ENCODE data around the gene ITGB3BP. TPM values are rescaled to one million over a fixed set of nuclear protein-coding genes. Genes with fewer than 3 reads are reported as not detected.
A peak's percentile ranks its signal among the peaks of the same experiment; 100 is the strongest.
"Not testable (repeated sequence)": the region's sequence is repeated elsewhere in the genome, so short reads cannot be mapped to it uniquely, and the experiment has no call there.

ITGB3BP gene
- total RNA-seq: 11.4 and 15.7 TPM in 2 replicates

DNA sequence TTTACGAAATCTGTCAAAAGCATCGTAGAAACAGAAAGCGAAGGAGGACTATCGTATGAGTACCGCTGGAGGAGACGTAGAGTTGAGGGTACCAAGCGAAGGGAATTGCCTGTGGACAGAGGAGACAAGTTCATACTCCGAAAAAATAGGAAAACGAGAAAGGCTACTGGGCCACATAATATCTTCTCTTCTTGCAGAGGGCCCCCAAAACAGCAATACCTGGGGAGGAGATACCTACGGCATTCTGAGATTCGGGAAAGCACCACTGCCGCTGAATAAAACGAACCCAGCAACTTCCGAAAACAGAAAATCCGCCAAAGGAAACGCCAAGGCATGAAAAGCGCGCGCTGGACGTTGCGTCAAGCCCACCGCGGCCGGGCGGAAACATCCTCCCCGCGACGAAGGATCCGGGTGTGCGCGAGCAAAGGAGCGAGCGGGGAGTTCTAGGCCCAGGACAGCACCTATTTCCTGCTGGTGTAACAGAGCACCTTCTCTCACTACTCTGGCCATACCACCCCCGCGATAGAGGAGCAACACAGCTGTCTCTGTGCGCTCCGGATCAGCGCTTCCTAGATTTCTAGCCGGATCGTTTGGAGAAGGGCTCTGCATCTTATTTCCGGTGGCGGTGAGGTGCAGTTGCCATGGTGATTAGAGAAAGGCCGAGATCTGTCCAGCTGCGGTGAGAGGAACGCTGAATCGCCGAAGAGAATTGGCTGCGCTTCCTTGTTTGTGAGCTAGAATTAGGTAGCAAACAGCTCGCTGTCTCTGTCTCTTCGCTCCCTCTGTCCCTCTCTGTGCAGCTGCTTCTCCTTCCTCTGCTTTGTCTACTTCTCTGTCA is at the start of gene ITGB3BP, which contains the start of gene EFCAB7:
Gene ITGB3BP, minus strand, starts transcription at position 335 of the 838 bp plus-strand sequence. Its CDS starts 92 bp downstream, at position 243.
Gene EFCAB7, plus strand, starts transcription at position 635 of the 838 bp plus-strand sequence. CDS start 2,048 bp downstream, outside the sequence.
- peak; percentile 90 to 91 for DNase-seq (ENCODE audit: low read depth in 2 of 2)

DNA sequence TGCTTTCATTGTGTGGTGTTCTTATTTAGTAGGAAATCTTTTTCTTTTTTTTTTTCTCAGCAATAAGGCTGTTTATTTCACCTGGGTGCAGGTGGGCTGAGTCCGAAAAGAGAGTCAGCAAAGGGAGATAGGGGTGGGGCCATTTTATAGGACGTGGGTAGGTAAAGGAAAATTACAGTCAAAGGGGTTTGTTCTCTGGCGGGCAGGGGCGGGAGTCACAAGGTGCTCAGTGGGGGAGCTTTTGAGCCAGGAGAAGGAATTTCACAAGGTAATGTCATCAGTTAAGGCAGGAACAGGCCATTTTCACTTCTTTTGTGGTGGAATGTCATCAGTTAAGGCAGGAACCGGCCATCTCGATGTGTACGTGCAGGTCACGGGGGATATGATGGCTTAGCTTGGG is 49.7 kb upstream of the ITGB3BP start:
- not testable (repeated sequence) for DNase-seq (ENCODE audit: low read depth in 2 of 2)

DNA sequence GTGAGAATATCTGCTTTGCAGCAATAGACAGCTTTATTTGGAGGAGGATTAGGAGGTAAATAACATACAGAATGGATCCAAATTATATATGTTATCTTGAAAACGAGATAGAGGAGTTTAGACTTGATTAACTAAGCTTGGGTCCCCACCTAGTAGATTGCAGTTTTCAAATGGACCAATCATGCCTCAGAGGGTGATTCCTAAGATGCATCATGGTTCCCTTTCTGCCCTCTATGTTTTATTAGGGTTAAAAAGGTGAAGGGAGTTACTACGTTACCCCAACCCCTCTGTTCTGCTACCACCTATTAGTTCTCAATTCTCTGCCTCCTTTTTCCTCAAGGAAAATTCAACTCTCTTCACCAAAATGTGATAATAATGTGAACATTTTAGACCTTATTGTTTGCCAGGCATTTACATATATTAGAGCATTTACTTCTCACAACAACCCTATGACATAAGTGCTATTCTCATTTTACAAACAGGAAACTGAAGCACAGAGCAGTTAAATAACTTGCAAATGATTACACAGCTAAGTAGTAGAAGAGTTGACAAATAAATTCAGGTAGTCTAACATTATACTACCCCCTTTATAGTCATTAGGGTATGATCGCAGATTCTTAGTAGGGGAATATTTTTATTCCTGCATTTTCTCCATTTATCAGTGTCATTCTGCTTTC is 46.8 kb upstream of the ITGB3BP start:
- no peak for DNase-seq (ENCODE audit: low read depth in 2 of 2)

- no peak for DNase-seq (ENCODE audit: low read depth in 2 of 2)
Observed at GRCh38 chr1:63569068-63569467, 46.0 kb upstream of the ITGB3BP start.

DNA sequence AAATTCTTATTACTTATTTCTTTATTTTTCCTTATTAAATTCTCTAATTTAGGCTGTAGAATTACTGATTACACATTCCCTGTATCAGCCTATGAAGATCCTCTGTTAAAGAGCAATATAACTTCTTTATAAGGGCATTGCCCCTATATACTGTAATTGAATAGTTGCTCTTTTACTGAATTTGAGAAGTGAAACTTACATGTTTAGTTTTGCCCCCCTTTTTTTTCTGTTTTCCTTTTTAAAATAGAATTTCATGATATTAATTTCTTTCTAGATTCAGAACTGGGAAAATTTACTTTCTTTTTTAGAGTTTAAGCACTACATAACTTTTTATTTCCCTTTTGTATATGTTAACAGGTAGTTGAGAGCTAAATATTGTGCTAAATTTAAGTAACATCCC is 40.7 kb upstream of the ITGB3BP start:
- DNase-seq (ENCODE audit: low read depth in 2 of 2): no peak

DNA sequence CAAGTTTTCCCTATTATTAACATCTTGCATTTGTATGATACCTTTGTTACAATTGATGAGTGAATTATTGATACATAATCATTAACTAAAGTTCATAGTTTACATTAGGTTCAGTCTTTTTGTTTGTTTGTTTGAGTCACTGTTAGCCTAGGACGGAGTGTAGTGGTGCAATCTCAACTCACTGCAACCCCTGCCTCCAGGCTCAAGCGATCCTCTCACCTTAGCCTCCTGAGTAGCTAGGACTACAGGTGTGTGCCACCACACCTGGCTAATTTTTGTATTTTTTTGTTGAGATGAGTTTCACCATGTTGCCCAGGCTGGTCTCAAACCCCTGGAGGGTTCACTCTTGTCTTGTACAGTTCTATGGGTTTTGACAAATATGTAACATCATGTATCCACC is 36.3 kb upstream of the ITGB3BP start:
- no peak for DNase-seq (ENCODE audit: low read depth in 2 of 2)

- peak; percentile 6 to 40 for DNase-seq (ENCODE audit: low read depth in 2 of 2)
Observed at GRCh38 chr1:63557365-63557987, 34.5 kb upstream of the ITGB3BP start.

- no peak for DNase-seq (ENCODE audit: low read depth in 2 of 2)
Observed at GRCh38 chr1:63555480-63555879, 32.5 kb upstream of the ITGB3BP start.

DNA sequence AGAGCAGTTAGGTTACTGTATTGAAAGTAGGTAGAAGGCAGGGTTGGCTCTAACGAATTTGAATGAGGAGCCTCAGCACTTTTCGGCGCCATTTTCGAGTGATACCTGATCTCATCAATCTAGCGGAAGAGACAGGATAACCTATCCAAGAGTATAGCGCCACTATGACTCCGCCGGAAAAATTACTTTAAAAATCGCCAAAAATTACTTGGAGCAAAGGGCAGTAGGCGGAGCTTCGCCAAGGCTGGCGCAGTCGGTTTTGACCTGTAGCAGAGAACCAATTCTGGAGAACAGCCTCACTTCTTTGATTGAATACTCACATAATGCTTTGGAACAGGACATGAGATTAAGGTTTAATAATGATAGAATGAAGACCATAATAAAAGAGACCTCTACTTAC is 25.9 kb upstream of the ITGB3BP start:
- DNase-seq (ENCODE audit: low read depth in 2 of 2): no peak

DNA sequence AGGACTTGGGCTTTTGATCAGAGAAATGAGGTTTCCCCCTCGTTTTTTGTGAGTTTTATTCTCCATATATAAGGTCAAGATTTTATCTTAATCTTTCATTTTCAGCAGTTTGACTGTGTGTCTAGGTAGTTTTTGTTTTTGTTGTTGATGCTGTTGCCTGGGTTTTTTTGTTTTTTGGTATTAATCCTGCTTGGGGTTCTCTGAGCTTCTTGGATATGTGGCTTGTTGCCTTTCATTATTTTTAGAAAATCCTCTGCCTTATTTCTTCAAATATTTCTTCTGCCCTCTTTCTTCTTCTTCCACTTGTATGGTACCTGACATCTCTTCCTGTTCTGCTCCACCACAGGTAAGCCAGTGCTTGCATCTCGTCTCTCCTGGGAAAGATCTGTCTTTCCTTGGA is 25.3 kb upstream of the ITGB3BP start:
- DNase-seq (ENCODE audit: low read depth in 2 of 2): no peak

- no peak for DNase-seq (ENCODE audit: low read depth in 2 of 2)
Observed at GRCh38 chr1:63547621-63548294, 24.7 kb upstream of the ITGB3BP start.

GRCh38 chr1:63545780-63546179 is 22.8 kb upstream of the ITGB3BP start:
- no peak for DNase-seq (ENCODE audit: low read depth in 2 of 2)

DNA sequence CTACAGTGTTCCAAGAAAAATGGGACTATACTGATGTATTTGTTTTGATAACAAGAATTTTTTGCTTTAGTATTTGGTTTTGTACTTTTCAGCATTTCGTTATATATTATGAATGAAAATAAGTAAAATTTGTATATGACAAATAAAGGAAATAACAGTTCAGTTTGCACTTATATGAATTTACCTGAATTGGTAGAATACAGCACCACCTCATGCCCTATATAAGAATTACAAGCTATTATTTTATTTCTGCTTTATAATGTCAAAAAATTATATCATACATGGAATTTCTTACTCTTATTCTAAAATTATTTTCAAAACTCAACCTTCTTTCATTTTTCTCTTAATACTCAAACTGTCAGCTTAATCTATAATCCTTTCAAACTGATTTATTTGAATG is 14.9 kb upstream of the ITGB3BP start:
- DNase-seq (ENCODE audit: low read depth in 2 of 2): peak; percentile 11 to 29

DNA sequence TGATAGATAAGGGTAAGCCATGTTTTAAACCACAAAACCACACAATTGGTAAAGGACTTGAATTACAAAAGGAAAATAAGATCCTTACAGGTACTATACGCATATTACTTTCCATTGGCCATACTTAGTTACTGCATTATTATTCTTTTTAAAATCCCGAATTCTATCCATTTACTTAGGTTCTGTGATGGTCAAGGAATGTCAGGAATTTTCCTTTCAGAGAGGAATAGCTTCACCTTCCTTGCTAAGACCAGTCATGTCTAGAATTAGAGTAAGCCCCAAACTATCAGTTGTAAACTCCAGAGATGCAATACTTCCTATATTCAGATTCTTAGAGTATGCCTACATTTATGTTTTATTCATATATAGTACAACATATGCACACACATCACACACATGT is 14.0 kb upstream of the ITGB3BP start:
- no peak for DNase-seq (ENCODE audit: low read depth in 2 of 2)

DNA sequence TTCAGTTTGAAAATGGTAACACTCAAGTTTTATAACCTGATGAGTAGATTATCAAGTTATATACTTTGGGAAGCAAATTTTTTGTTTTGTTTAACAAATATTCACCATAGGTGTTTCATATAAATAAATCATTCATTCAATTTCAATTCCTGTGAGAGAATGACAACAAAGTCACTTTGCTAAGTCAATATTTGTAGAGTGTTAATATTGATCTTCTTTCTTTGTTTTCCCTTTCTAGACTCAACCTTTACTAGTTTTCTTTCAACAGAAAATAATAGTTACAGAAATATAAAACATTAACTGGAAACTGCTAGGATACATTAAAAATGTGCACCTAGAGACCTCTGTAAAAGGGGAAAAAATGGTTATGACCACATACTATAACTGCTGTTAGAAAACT is 11.4 kb upstream of the ITGB3BP start:
- no peak for DNase-seq (ENCODE audit: low read depth in 2 of 2)

DNA sequence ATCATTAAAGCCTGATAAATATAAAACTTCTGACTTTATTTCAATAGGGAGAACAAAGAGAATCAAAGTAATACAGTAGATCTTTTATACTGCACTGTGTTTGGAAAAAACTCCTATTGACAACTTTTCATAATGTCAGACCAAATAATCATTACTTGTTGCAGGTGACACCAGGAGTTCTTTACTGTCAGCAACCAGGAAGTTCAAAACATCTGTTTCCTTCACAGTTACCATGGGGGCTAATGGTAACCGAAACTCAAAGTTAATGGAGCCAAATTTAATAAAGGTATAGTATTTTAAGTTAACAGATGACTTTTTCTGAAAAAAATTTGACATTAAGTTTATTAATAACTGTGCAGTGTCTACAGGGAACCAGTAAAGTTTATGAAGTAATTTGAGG is 10.9 kb upstream of the ITGB3BP start:
- peak in 1 of 2 donors; percentile 3 for DNase-seq (ENCODE audit: low read depth in 2 of 2)

DNA sequence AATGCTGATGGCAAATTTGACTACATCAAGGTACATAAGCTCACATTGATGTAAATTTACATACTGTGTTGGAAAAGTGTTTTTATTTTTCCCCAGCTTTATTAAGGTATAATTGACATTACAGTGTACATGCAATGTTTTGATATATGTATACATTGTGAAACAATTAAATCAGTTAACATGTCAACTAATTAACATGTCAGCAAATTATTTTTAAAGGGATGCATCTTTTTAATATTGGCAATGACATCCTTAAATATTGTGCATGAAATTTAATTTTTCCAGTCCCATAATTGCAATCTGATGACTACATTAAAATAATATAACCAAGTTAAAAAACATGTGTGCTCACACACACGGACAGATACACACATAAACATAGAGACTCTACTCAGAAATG is 9.7 kb upstream of the ITGB3BP start:
- no peak for DNase-seq (ENCODE audit: low read depth in 2 of 2)

GRCh38 chr1:63524201-63524600 is 1.2 kb upstream of the ITGB3BP start:
- DNase-seq (ENCODE audit: low read depth in 2 of 2): no peak

- no peak for DNase-seq (ENCODE audit: low read depth in 2 of 2)
Observed at GRCh38 chr1:63523738-63524137, 713 bp upstream of the ITGB3BP start.

DNA sequence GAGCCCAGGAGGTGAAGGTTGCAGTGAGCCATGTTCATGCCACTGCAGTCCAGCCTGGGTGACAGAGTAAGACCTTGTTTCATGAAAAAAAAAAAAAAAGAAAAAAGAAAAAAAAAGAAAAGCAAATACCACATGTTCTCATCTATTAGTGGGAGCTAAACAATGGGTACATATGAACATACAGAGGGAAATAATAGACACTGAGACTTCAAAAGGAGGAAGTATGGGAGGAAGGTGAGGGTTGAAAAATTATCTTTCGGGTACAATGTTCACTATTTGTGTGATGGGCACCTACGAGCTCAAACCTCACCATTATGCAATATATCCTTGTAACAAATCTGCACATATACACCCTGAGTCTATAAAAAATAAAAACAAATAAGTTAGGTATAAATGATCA is 6.4 kb downstream of the ITGB3BP start:
- no peak for DNase-seq (ENCODE audit: low read depth in 2 of 2)

DNA sequence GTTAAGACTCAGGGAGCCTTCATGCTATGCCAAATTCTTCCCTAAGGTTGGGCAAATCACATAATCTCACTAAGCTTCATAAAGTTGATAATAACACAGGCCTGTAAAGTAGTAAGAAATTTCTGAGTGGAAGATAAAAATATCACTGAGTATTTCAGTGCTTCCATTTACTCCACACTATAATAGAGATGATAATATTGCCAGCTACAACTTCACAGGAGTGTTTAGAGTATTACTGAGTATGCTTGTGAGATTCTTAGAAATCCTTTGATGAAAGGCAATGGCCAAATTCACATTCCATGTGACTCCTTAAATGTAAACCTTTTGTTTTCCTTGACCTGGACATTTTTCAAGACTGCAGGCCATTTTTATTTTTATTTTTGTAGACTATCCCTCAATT is 10.4 kb downstream of the ITGB3BP start:
- no peak for DNase-seq (ENCODE audit: low read depth in 2 of 2)

GRCh38 chr1:63509718-63510117 is 13.3 kb downstream of the ITGB3BP start:
- DNase-seq (ENCODE audit: low read depth in 2 of 2): no peak
